Measurements from ENCODE around the gene BICD1. TPM values are rescaled to one million over a fixed set of nuclear protein-coding genes. Genes with fewer than 3 reads are reported as not detected.

BICD1 gene
- total and polyA plus RNA-seq, 5 experiments from 2014 or later, result 5.9 to 17.6 (median 7.7) TPM

Other genes starting within 250 kb of the BICD1 start
- 100 to 1,000 TPM; 541 to 583 TPM for gene RESF1, start 147.4 kb upstream of the BICD1 start, total RNA-seq
- 100 to 1,000 TPM; 129 to 237 (median 154) TPM for gene RESF1, start 147.4 kb upstream of the BICD1 start, polyA plus RNA-seq

All from naive thymus-derived CD8-positive, alpha-beta T cell (primary cell).